HG03025 (cell line): ENCODE measurements around the gene RPS15.

Experiments used
- ATAC-seq: cut with Tn5 transposase; IDR thresholded peaks from one replicate; pipeline ENCODE4 v1.9.1; 2021; ENCODE audit warnings: mild to moderate bottlenecking, moderate library complexity; ENCODE audit not compliant: unreplicated experiment, low FRiP score

The RPS15 gene

GRCh38 chr19:1478934-1479707 is 40.9 kb downstream of the RPS15 start, which contains the start of gene C19orf25:
C19orf25 (minus strand) TSS chr19:1479215; CDS start chr19:1478903, 312 bp downstream.
- peak; percentile 84 for ATAC-seq

DNA sequence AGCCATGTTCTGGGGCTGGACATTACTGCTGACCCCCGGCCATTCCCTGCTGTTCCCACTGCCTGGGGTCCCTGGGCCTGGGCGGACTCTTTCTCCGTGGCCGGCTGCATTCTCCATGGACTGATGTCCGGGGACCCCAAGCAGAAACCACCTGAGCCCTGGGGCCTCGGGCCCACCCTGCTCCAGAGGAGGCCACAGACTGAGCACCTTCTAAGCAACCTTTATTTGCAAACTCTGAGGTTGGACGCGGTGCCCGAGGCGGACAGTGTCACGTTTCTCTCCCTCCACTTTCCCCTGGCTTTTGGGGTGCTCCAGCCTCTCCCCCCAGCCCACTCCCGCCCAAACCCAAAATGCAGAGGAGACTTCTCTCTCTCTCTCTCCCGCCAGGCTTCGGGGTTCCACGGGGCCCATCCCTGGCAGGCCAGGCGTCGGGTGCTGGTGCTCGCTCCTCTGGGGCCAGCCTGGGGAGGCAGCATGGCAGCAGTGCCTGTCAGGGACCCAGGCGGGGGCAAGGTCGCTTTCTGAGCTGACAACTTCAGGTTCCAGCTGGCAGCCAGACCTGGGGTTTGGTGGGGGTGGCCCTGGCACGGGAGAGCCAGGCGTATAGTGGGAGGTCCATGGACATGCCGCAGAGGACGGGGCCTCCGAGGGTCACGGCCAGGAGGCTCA is 43.2 kb downstream of the RPS15 start:
- ATAC-seq, result no peak

DNA sequence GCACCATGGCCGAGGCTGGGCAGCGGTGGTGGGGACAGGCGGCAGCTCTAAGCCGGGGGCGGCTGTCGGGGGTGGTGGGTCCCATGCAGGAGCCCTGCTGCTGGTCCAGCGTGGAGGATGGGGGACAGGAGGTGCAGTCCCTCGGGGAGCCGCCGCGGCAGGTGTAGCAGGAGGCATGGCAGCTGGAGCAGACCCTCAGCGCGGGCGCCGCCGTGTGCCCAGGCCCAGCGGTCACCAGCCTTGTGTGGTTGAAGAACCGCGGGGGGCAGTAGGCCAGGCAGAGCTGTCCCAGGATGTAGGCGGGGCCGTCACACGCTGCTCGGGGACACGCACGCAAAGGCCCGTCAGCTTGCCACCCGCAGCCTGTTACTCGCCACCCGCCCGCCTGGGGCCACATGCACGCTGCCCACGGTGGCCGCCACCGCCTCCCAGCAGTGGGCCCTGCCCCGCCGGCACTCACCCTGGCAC is 43.7 kb downstream of the RPS15 start:
- ATAC-seq, result no peak

DNA sequence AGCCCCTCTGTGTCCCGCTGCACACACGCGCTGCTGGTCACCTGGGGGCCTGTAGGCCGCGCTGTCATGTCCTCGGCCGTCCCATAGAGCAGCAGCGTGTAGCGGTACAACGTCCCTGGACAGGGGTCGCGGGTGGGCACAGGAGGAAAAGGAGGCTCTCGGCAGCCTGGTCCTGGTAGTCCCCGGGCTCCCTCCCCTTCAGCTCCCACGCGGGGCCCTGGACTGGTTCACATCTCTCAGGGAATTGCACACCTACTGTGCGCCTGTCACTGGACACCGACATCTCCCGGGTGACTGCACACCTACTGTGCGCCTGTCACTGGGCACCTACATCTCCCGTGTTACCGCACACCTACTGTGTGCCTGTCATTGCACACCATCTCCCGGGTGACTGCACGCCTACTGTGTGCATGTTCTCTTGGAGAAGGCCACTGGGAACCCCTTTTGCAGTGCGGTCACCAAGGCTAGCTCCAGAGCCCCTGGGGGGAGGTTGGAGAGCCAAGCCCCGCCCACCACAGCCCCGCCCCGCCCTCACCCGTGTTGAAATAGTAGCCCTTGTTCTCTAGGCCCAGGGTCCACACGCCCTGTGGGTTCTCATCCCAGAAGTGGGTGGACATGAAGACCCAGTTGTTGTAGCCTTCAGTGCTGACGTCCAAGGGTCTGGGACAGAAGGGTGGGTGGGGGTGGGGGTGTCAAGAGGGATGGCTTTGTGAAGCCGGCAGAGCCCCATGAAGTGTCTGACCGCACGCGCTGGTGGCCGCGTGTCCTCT is 44.4 kb downstream of the RPS15 start:
- ATAC-seq, result no peak

GRCh38 chr19:1483131-1483978 is 45.2 kb downstream of the RPS15 start:
- no peak for ATAC-seq

GRCh38 chr19:1483979-1484428 is 45.8 kb downstream of the RPS15 start:
- no peak for ATAC-seq

- no peak for ATAC-seq
Observed at GRCh38 chr19:1486720-1487575, 48.8 kb downstream of the RPS15 start.

DNA sequence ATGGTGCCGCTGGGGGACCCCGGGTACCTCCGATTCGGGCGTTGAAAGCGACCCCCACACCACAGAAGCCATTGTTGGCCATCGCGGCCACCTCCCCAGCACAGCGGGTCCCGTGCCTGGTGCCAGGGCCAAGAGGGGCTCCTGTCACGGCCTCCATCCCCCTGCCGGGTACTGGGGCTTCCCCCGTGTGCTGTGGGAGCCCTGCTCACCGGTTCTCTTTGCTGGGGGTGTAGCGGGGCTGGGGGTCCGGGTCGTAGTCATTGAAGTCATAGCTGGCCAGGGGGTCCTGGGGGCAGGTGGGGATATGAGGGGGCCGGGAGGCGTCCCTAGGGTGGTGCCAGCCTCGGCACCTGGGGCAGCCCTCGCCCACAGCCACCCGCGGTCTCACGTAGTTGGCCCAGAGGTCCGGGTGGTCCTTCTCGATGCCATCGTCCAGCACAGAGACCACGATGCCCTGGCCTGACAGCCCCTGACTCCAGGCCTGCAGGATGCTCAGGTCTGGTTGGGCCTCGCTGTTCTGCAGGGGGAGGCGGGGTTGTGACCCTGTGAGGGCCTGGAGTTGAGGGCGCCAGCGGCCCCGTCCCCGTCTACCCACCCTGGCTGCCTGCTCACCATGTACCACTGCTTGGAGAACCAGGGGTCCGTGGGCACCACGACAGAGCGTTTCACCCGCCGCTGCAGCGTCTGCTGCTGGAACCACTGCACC is 49.5 kb downstream of the RPS15 start:
- no peak for ATAC-seq

DNA sequence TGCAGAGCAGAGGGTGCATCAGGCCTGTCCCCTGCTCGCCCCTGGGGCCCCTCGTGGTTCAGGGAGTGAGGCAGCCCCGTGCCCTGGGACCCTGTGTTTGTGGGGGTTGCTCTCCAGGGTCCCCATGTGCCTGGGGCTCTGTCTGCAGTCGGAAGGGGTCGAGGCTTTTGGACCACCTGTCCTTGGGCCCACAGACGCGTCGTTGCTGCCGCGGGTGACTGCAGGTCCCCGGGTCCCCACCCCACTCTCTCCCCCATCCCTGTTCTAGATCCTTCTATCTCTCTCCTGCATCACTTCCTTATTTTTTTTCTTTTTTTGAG is 50.0 kb downstream of the RPS15 start:
- no peak for ATAC-seq

GRCh38 chr19:1489463-1490310 is 51.5 kb downstream of the RPS15 start:
- no peak for ATAC-seq
